ENCODE data around the gene CHCHD4. TPM values are rescaled to one million over a fixed set of nuclear protein-coding genes. Genes with fewer than 3 reads are reported as not detected.

Gene CHCHD4
- total and polyA plus RNA-seq, 2 of the 8 experiments (the other 6 are each of a cell fraction or from before 2014, with no cell fraction given) = 15.0 to 22.3 TPM

GRCh38 chr3:14118400-14119381 is 6.0 kb downstream of the CHCHD4 start:
- WGBS, 2 experiments (ENCODE audit: extremely low coverage in 1 of 2, insufficient coverage in 1 of 2, insufficient read length in 1 of 2, insufficient replicate concordance in 2 of 2, low coverage in 1 of 2, low lambda C conversion rate in 2 of 2, missing lambda C conversion rate in 1 of 2) = 90% methylated on average over 13 of the region's 13 CpGs; no CpG with 5 or more reads in 1 of the 2 experiments
- Histone ChIP-seq H3K27ac (ENCODE audit: low read depth, low read length) (no peak overlapping the region), H3K36me3 (ENCODE audit: control insufficient read depth in 2 of 4, insufficient read depth in 4 of 4, low read length in 3 of 4) (peaks cover 3 to 23% (median 11%) of the 10 kb centered on the region in 4 experiments; a peak in 5 of 8 replicates), H3K27me3 (replicated peaks in 1 of 4; ENCODE audit: control insufficient read depth in 3 of 4, extremely low read depth in 1 of 4, insufficient read depth in 3 of 4, low read length in 3 of 4) (no peaks in the 10 kb centered on the region), H2BK15ac (ENCODE audit: low read length) (no peak overlapping the region), H3K9ac (replicated peaks in 1 of 4; ENCODE audit: extremely low read depth in 1 of 4, low read depth in 3 of 4, low read length in 3 of 4) (no peak overlapping the region), H3K18ac (ENCODE audit: extremely low read depth, low read length) (no peak overlapping the region), H3K4me3 (ENCODE audit: extremely low read depth in 1 of 4, insufficient read depth in 2 of 4, low read depth in 3 of 4, low read length in 4 of 4) (no peak overlapping the region), H4K5ac (ENCODE audit: insufficient read length, low read depth, low read length) (no peak overlapping the region), H3K14ac (ENCODE audit: insufficient read length) (no peak overlapping the region), H3K23ac (ENCODE audit: insufficient read length) (no peak overlapping the region), H2BK5ac (ENCODE audit: low read depth, low read length) (no peak overlapping the region), H4K91ac (replicated peaks; ENCODE audit: insufficient read length, low read length) (no peak overlapping the region), H2BK20ac (ENCODE audit: low read length) (no peak overlapping the region), H3K9me3 (ENCODE audit: insufficient read depth in 2 of 2, low read depth in 1 of 2, low read length in 1 of 2) (no peaks in the 10 kb centered on the region), H3K4ac (replicated peaks; ENCODE audit: insufficient read length, low read depth, low read length) (no peak overlapping the region), H3K56ac (replicated peaks; ENCODE audit: insufficient read length, low read depth, low read length) (no peak overlapping the region), H3K79me2 (ENCODE audit: control insufficient read depth in 1 of 2, insufficient read depth in 2 of 2, low read length in 2 of 2) (peaks cover 0 to 14% of the 10 kb centered on the region in 2 experiments; a peak in 2 of 4 replicates), H2BK12ac (ENCODE audit: low read depth, low read length) (no peak overlapping the region), H4K20me1 (replicated peaks in 1 of 2; ENCODE audit: control insufficient read depth in 1 of 2, insufficient read depth in 2 of 2, low read length in 2 of 2) (peaks cover 0 to 2% of the 10 kb centered on the region in 2 experiments), H2AFZ (ENCODE audit: low read length) (no peak overlapping the region), H3K4me1 (replicated peaks in 1 of 4; ENCODE audit: control insufficient read depth in 3 of 4, insufficient read depth in 4 of 4, low read length in 3 of 4) (peaks cover 0 to 4% (median 3%) of the 10 kb centered on the region in 4 experiments; a peak in 5 of 7 replicates), H2AK5ac (ENCODE audit: low read depth, low read length) (no peak overlapping the region), H3K79me1 (ENCODE audit: low read depth, low read length) (peaks cover 11% of the 10 kb centered on the region), H3K4me2 (ENCODE audit: insufficient read depth in 1 of 2, low read depth in 2 of 2, low read length in 2 of 2) (no peak overlapping the region), H2BK120ac (replicated peaks; ENCODE audit: low read depth, low read length) (no peak overlapping the region), H4K8ac (ENCODE audit: extremely low read depth, insufficient read depth, low read length) (no peak overlapping the region; the same call in 1 of the 2 replicates), H3K23me2 (ENCODE audit: low read depth, low read length) (peaks cover 2% of the 10 kb centered on the region; the same call in 1 of the 2 replicates)
- ChIA-PET CTCF (ENCODE audit: partially characterized antibody) (interaction anchor here (1.0 to 10.2 kb wide), 5 partner anchors 9 to 222 kb away, joined by 3 to 123 read pairs (median 6); no protein-coding TSS in a partner anchor), POLR2A (ENCODE audit: partially characterized antibody) (no interaction called here)
- no peak for FAIRE-seq
- no peak for DNase-seq (ENCODE audit: low read depth in 1 of 2, low spot score in 2 of 2)
- TF ChIP-seq CEBPB (IDR thresholded peaks at IDR 0.05; ENCODE audit: low read depth, low read length) = 0 out of 2 replicates have a peak, but pooled peaks have one; percentile 30
- no peak for TF ChIP-seq RXRA (IDR thresholded peaks at IDR 0.05; ENCODE audit: insufficient read depth, low read depth, low read length)
- TF ChIP-seq TEAD4 (IDR thresholded peaks at IDR 0.05; ENCODE audit: low read depth, low read length) = no peak
- no peak for TF ChIP-seq POLR2AphosphoS5 (IDR thresholded peaks at IDR 0.05; ENCODE audit: low read depth, low read length)
- TF ChIP-seq GABPA (IDR thresholded peaks at IDR 0.05; ENCODE audit: borderline replicate concordance, insufficient read depth, low read length) = no peak
- no peak for TF ChIP-seq BRCA1 (IDR thresholded peaks at IDR 0.05; ENCODE audit: low read depth, low read length)
- TF ChIP-seq EP300 (IDR thresholded peaks at IDR 0.05; ENCODE audit: borderline replicate concordance in 1 of 2, low read depth in 2 of 2, low read length in 2 of 2) = no peak
- TF ChIP-seq ZNF274 (IDR thresholded peaks at IDR 0.05; ENCODE audit: borderline replicate concordance, extremely low read depth, low read length) = no peak

All from H1 (cell line).